ENCODE data around the gene ROCK2.

DNA sequence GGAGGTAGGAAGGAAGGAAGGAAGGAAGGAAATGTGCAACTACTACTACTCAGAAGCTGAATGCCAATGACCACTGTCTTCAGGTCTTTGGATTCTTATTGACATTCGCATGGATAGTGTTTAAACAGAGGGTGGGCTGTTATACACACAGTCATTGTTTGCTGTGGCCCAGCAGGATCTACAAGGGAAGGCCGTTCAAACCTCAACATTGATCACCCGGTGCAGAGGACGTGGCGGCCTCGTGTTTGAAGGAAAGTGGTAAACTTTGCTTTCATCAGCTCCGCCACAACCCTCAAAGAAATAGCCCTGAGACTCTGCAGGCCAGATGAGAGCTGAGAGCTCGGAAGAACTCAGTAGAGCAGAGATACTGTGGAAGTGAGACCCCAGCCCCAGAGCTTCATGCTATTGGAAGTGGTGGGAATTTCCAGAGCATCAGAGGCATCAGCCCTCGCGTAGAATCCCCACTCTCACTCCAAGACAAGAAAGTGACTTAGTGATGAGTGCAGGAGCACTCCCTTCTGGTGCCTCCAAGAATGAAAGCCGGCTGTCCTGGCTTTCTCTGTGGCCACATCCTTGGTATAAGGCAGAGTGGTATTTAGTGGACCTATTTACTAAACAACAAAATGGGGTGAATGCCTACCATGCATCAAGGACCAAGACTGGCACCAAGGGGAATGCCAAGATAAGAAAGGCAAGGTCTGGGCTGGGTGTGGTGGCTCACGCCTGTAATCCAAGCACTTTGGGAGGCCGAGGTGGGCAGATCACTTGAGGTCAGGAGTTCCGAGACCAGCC lies 10.1 kb upstream of the ROCK2 start:
- TF ChIP-seq, protein P1, sequence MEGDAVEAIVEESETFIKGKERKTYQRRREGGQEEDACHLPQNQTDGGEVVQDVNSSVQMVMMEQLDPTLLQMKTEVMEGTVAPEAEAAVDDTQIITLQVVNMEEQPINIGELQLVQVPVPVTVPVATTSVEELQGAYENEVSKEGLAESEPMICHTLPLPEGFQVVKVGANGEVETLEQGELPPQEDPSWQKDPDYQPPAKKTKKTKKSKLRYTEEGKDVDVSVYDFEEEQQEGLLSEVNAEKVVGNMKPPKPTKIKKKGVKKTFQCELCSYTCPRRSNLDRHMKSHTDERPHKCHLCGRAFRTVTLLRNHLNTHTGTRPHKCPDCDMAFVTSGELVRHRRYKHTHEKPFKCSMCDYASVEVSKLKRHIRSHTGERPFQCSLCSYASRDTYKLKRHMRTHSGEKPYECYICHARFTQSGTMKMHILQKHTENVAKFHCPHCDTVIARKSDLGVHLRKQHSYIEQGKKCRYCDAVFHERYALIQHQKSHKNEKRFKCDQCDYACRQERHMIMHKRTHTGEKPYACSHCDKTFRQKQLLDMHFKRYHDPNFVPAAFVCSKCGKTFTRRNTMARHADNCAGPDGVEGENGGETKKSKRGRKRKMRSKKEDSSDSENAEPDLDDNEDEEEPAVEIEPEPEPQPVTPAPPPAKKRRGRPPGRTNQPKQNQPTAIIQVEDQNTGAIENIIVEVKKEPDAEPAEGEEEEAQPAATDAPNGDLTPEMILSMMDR (IDR thresholded peaks at IDR 0.05): no peak
- no peak for TF ChIP-seq POLR2AphosphoS5 (IDR thresholded peaks at IDR 0.05)
- no peak for TF ChIP-seq POLR2A (IDR thresholded peaks at IDR 0.05)
